Metanephros (tissue), 2 donors: ENCODE results near the gene EFS. TPM values are rescaled to one million over a fixed set of nuclear protein-coding genes. Genes with fewer than 3 reads are reported as not detected.

Experiments used
- small RNA-seq: library from RNA; depleted of rRNA; stranded (forward); fragments of <200 nt; gene quantifications from one replicate; pipeline ENCODE3, GENCODE V24; 2014; ENCODE audit warnings: low replicate concordance
- total RNA-seq: library from RNA; depleted of rRNA; stranded (reverse); fragments of >200 nt; gene quantifications from one replicate; pipeline ENCODE4 v1.2.3, GENCODE V29; 2014

The EFS gene, protein sequence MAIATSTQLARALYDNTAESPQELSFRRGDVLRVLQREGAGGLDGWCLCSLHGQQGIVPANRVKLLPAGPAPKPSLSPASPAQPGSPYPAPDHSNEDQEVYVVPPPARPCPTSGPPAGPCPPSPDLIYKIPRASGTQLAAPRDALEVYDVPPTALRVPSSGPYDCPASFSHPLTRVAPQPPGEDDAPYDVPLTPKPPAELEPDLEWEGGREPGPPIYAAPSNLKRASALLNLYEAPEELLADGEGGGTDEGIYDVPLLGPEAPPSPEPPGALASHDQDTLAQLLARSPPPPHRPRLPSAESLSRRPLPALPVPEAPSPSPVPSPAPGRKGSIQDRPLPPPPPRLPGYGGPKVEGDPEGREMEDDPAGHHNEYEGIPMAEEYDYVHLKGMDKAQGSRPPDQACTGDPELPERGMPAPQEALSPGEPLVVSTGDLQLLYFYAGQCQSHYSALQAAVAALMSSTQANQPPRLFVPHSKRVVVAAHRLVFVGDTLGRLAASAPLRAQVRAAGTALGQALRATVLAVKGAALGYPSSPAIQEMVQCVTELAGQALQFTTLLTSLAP
- total RNA-seq, result 35.5 TPM

GRCh38 chr14:23365036-23365731 lies at the start of gene EFS:
Gene EFS, minus strand, starts transcription at chr14:23365172. Its CDS starts 147 bp downstream, at chr14:23365025.

GRCh38 chr14:23407516-23408306 lies 42.7 kb upstream of the EFS start, which contains the start of gene MYH6:
Gene MYH6, minus strand, starts transcription at chr14:23408273. Its CDS starts 1,050 bp downstream, at chr14:23407223.

GRCh38 chr14:23376482-23377197 lies 11.7 kb upstream of the EFS start, which contains the start of gene CMTM5:
Gene CMTM5, plus strand, starts transcription at chr14:23377046. Its CDS starts 206 bp downstream, at chr14:23377252.

DNA sequence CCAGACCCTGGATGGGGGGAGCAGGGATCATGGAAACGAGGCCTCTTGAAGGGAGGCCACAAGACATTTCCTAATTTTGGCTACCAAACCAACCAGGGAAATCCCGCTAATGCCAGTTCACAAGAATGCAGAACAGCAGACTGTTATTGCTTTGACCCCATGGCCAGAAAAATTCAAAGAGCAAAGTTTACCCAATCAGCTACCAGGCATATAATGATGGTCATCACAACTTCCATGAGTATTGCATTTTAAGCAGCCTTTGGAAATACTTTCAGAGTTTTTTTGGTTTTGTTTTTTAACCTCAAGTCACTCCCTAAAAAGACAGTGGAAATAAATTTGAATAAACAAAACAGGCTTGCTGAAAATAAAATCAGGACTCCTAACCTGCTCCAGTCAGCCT lies 7.5 kb upstream of the EFS start, which contains the start of gene IL25:
Gene IL25, plus strand, starts transcription at position 301 of the 400 bp plus-strand sequence.

DNA sequence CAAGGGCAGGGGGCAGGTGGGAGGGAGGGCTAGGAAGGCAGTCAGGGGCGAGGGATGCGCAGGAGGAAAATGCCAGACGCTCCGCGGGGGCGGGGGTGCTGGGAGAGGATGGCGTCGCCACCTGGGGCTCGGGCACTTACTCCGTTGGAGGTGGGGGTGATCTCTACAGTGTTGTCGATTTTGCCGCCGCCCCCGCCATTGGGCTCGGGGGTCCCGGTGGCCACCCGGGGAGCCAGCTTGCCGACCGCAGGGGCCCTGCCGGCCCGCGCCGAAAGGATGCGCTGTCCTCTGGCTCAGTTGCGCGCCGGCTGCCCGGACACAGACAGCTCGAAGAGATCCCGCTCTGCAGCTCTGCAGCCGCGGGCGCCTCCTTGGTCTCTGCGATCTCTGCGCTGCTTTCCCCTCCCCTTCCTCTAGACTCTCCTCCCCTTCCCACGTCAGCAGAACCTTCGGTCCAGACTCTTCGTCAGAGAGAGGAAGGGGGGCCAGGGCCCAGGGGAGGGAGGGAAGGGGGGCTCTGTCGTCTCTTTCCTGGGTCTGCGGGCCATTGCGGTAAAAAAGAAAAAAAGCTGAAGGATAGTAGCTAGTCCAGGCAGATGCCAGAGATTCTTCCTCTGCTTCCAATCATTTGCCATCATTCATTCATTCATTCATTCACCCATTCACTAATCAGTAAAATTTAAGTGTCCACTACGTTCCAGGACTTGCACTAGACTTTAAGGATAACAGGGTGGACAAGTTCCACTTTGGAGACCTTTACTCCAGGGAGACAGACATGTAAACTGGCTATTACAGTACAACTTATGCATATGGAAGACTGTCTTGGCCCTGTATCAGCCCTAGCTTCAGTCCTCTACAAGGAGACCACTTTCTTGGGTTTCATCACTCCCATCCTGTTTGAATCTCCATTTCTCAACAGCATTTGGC lies 12.2 kb downstream of the EFS start, which contains the start of gene SLC22A17:
Gene SLC22A17, minus strand, starts transcription at position 382 of the 927 bp plus-strand sequence.

DNA sequence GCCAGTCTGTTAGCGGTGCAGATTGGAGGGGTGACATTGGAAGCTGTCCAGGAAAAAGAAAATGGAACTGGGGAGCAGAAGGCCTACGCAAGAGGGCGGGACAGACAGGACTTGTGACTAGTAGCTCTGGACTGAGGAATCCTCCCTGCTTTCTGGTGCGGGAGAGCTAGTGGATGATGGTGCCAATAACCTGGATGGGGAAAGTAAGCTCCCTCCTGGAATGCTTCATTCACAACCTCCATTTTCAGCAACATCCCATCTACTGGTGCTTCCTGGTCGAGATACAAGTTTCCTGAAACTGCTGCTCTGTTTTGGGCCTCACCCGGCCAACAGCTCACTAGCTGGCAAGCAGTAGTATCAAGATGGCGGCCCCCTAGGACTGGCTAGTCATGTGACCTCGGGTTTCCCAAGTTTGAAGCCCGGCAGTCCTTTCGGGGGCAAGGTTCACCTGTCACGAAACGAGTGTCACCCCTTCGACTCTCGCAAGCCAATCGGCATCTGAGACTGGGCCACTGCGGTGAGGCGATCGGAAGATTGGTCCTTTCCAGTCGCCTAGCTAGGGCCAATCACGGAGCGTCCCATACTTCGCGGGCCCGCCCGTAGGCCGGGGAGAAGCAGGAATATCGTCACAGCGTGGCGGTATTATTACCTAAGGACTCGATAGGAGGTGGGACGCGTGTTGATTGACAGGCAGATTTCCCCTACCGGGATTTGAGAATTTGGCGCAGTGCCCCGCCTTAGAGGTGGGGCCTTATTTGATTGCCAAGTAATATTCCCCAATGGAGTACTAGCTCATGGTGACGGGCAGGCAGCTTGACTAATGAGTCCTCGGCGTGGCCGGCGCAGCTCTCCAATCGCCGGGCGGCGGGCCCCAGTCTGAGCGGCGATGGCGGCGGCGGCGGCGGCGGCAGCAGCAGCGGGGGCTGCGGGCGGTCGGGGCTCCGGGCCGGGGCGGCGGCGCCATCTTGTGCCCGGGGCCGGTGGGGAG lies 44.1 kb downstream of the EFS start, which contains the start of gene PABPN1:
Gene PABPN1, plus strand, starts transcription at position 874 of the 988 bp plus-strand sequence. Its CDS starts 13 bp downstream, at position 887.

DNA sequence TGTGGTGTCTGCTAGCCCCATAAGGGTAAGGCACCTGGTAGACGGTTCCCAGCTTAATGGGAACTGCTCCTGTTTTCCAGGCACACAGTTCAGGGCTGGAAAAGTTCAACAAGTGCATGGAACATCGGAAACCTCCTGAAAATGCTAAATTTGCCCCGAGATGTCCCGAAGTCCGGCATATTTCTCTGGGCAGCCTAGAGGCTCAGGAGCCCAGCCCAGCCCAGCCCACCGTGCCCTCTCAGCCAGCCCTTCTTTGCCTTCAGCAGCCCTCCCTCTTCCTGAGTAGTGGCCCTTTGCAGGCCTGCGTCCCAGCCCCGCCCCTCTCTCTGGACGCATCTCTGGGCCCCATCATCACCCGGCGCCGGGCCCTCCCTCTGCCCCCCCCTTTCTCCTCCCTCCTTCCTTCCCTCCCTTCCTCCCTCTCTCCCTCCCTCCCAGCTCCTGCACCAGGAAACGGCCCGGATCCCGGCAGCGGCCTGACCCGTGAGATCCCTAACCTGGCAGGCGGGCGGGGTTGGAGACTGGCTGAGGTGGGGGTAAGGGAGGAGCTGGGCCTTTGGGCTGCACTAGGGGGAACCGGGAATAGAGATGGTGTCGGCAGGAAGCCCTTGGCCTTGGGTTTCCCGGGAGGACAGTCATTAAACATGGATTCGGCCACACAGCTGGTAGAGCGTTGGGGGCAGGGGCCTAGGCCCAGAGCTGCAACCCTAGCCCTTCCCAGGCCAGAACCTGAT lies 58.4 kb downstream of the EFS start, which contains the start of gene BCL2L2:
Gene BCL2L2, plus strand, starts transcription at position 422 of the 734 bp plus-strand sequence. CDS start 935 bp downstream, outside the sequence.

Small RNA genes lying within 50 kb of the gene (small RNA-seq; reads per million reads assigned to genes)
- gene MIR208A, result not detected

Other genes with a start within 250 kb of the EFS start
- gene CEBPE, start 245.9 kb downstream of the EFS start, total RNA-seq, result 1.1 TPM
- 50.2 TPM for gene SLC7A8, start 181.5 kb downstream of the EFS start, total RNA-seq
- gene RNF212B, start 127.2 kb downstream of the EFS start, total RNA-seq, result 0.18 TPM
- gene HOMEZ, start 79.0 kb downstream of the EFS start, total RNA-seq, result 8.9 TPM
- gene PPP1R3E, start 62.3 kb downstream of the EFS start, total RNA-seq, result 10.8 TPM
- gene BCL2L2, start 58.3 kb downstream of the EFS start, total RNA-seq, result 33.3 TPM
- gene PABPN1, start 43.7 kb downstream of the EFS start, total RNA-seq, result 87.1 TPM
- 81.9 TPM for gene SLC22A17, start 12.3 kb downstream of the EFS start, total RNA-seq
- not detected for gene IL25, start 7.6 kb upstream of the EFS start, total RNA-seq
- 3.7 TPM for gene CMTM5, start 11.9 kb upstream of the EFS start, total RNA-seq
- gene MYH6, start 43.1 kb upstream of the EFS start, total RNA-seq, result 0.64 TPM
- gene MYH7, start 70.5 kb upstream of the EFS start, total RNA-seq, result 55.8 TPM
- gene NGDN, start 104.5 kb upstream of the EFS start, total RNA-seq, result 38.9 TPM
- gene ZFHX2, start 186.6 kb upstream of the EFS start, total RNA-seq, result 1.3 TPM
- gene THTPA, start 191.1 kb upstream of the EFS start, total RNA-seq, result 23.4 TPM
- gene AP1G2, start 202.6 kb upstream of the EFS start, total RNA-seq, result 51.7 TPM
- gene JPH4, start 213.6 kb upstream of the EFS start, total RNA-seq, result 6.2 TPM